GM21515 (cell line): ENCODE measurements around the gene WWC2.
"Not testable (repeated sequence)": the region's sequence is repeated elsewhere in the genome, so short reads cannot be mapped to it uniquely, and the experiment has no call there.

Experiments
- ATAC-seq: cut with Tn5 transposase; IDR thresholded peaks from one replicate; pipeline ENCODE4 v1.9.1; 2021; ENCODE audit not compliant: unreplicated experiment

WWC2 gene

GRCh38 chr4:183171484-183172267 lies 72.6 kb downstream of the WWC2 start:
- no peak for ATAC-seq

- no peak for ATAC-seq
These were observed 73.8 kb downstream of the WWC2 start for GRCh38 chr4:183172881-183173280.

- no peak for ATAC-seq
These were observed 74.8 kb downstream of the WWC2 start for GRCh38 chr4:183173580-183174526.

GRCh38 chr4:183175631-183176232 lies 76.7 kb downstream of the WWC2 start:
- ATAC-seq, result no peak

GRCh38 chr4:183177001-183177400 lies 77.9 kb downstream of the WWC2 start:
- no peak for ATAC-seq

GRCh38 chr4:183178201-183178600 lies 79.1 kb downstream of the WWC2 start:
- ATAC-seq, result no peak

GRCh38 chr4:183180096-183180495 lies 81.0 kb downstream of the WWC2 start:
- no peak for ATAC-seq

GRCh38 chr4:183180621-183181020 lies 81.6 kb downstream of the WWC2 start:
- no peak for ATAC-seq

GRCh38 chr4:183181081-183181480 lies 82.0 kb downstream of the WWC2 start:
- no peak for ATAC-seq

GRCh38 chr4:183182873-183183725 lies 84.0 kb downstream of the WWC2 start:
- no peak for ATAC-seq

- ATAC-seq, result no peak
These were observed 85.0 kb downstream of the WWC2 start for GRCh38 chr4:183183906-183184535.

GRCh38 chr4:183185018-183185417 lies 86.0 kb downstream of the WWC2 start:
- no peak for ATAC-seq

- ATAC-seq, result no peak
These were observed 86.5 kb downstream of the WWC2 start for GRCh38 chr4:183185559-183185958.

GRCh38 chr4:183186813-183187212 lies 87.8 kb downstream of the WWC2 start:
- no peak for ATAC-seq

GRCh38 chr4:183190900-183191527 lies 92.0 kb downstream of the WWC2 start:
- ATAC-seq, result no peak

- ATAC-seq, result no peak
These were observed 92.6 kb downstream of the WWC2 start for GRCh38 chr4:183191630-183192029.

- no peak for ATAC-seq
These were observed 93.5 kb downstream of the WWC2 start for GRCh38 chr4:183192571-183192970.

- not testable (repeated sequence) for ATAC-seq
These were observed 94.8 kb downstream of the WWC2 start for GRCh38 chr4:183193730-183194338.

- no peak for ATAC-seq
These were observed 96.5 kb downstream of the WWC2 start for GRCh38 chr4:183195534-183195933.
